OCI-M2 (cell line): ENCODE measurements around the gene HARBI1.

Source experiments
- DNase-seq: peaks from one replicate; lab custom pipeline; 2025; ENCODE audit not compliant: unreplicated experiment; lab: John Stamatoyannopoulos, UW

The HARBI1 gene

GRCh38 chr11:46557684-46558151 lies 59.3 kb downstream of the HARBI1 start:
- DNase-seq, result peak; percentile 15

- no peak for DNase-seq
Measured at GRCh38 chr11:46555267-46556054, 61.6 kb downstream of the HARBI1 start.

- no peak for DNase-seq
Measured at GRCh38 chr11:46554213-46555147, 62.5 kb downstream of the HARBI1 start.

- no peak for DNase-seq
Measured at GRCh38 chr11:46553814-46554212, 63.2 kb downstream of the HARBI1 start.
